K562 (cell line): ENCODE measurements around the gene IRF2BP2. TPM values are rescaled to one million over a fixed set of nuclear protein-coding genes. Genes with fewer than 3 reads are reported as not detected.

Source experiments
- CTCFL ChIP-seq: IDR thresholded peaks from 2 replicates; pipeline ENCODE4 v1.6.1; 2011; ENCODE audit warnings: borderline replicate concordance, low read depth, mild to moderate bottlenecking, moderate library complexity, low read length; ENCODE audit not compliant: insufficient read depth, poor library complexity, severe bottlenecking
- CUX1 ChIP-seq: fragments of 200-800 bp; sonication (Bioruptor generic); IDR thresholded peaks from 2 replicates; pipeline ENCODE4 v1.6.1; 2016; ENCODE audit warnings: missing genetic modification characterization, missing compliant biosample characterization
- HBP1 ChIP-seq: fragments of 450-650 bp; formaldehyde crosslinking; IDR thresholded peaks from 2 replicates; pipeline ENCODE4 v1.4.0; 2022; ENCODE audit warnings: missing genetic modification characterization
- HDAC1 ChIP-seq, 2 experiments: fragments of 450-650 bp; IDR thresholded peaks; 2 replicates each; pipeline ENCODE4 v1.6.1; 2016 to 2017; ENCODE audit warnings: inconsistent platforms in 1 of 2, mild to moderate bottlenecking in 1 of 2, moderate library complexity in 1 of 2
- MXI1 ChIP-seq: IDR thresholded peaks from 2 replicates; pipeline ENCODE4 v1.6.1; 2011; ENCODE audit warnings: low read depth, mild to moderate bottlenecking, improper control_type of control experiment, low read length
- NBN ChIP-seq: fragments of 450-650 bp; IDR thresholded peaks from 2 replicates; pipeline ENCODE4 v1.6.1; 2016; ENCODE audit warnings: low read depth, mild to moderate bottlenecking
- RFX5 ChIP-seq: IDR thresholded peaks from 2 replicates; pipeline ENCODE4 v1.6.1; 2011; ENCODE audit warnings: low read depth, mild to moderate bottlenecking, improper control_type of control experiment, low read length
- RHOXF2B ChIP-seq: fragments of 250-450 bp; sonication (Bioruptor Pico); conservative IDR thresholded peaks from 2 replicates; pipeline ENCODE4 v1.5.1; 2021
- SREBF2 ChIP-seq: sonication (generic); formaldehyde crosslinking; IDR thresholded peaks from 2 replicates; pipeline ENCODE4 v1.4.0; 2020; ENCODE audit warnings: mild to moderate bottlenecking, missing genetic modification reagents
- ZNF197 ChIP-seq: fragments of 200-800 bp; sonication (Bioruptor generic); IDR thresholded peaks from 2 replicates; pipeline ENCODE4 v1.6.1; 2016; ENCODE audit warnings: low read depth, missing genetic modification characterization, missing compliant biosample characterization
- polyA plus RNA-seq, 8 experiments: library from polyadenylated mRNA; depleted of rRNA in 4 of 8; stranded (reverse) in 5 of 8; unstranded in 3 of 8; fragments of >200 nt; fragmentation: Nextera tagmentation in 2 of 8; fragmentation: Illumina TruSeq in 1 of 8; extraction: Ambion mirVana in 2 of 8; extraction: Trizol in 1 of 8; gene quantifications; 2 replicates each; pipeline versions ENCODE4 v1.2.1 to v1.2.3, GENCODE V29; 2011 to 2014; ENCODE audit warnings: inconsistent platforms in 1 of 8, missing spikeins in 1 of 8
- total RNA-seq, 7 experiments: library from RNA; depleted of rRNA in 6 of 7; stranded (reverse); fragments of >200 nt in 6 of 7; fragmentation: Illumina TruSeq in 2 of 7; extraction: Trizol in 2 of 7; gene quantifications; 2 replicates each; pipeline versions ENCODE4 v1.2.1 to v1.2.3, GENCODE V29; 2011 to 2021; ENCODE audit warnings: low replicate concordance in 1 of 7
- TF ChIP-seq, protein P1 (sequence below): fragments of 450-650 bp; IDR thresholded peaks from 2 replicates; pipeline ENCODE4 v1.6.1; 2017; ENCODE audit warnings: antibody characterized with exemption
- TF ChIP-seq, protein P2 (sequence below): sonication (generic); formaldehyde crosslinking; IDR thresholded peaks from 2 replicates; pipeline ENCODE4 v1.8.1; 2023; ENCODE audit warnings: mild to moderate bottlenecking, missing genetic modification reagents

Gene IRF2BP2
- total and polyA plus RNA-seq, 9 of the 15 experiments (the other 6 are each of a cell fraction or from before 2014, with no cell fraction given): 7.7 to 68.6 (median 22.1) TPM

GRCh38 chr1:234599617-234600417 lies 10.2 kb downstream of the IRF2BP2 start (continued):
- TF ChIP-seq MXI1 (0 out of 2 replicates have a peak, but pooled peaks have one; percentile 16), ZNF197 (0 out of 2 replicates have a peak, but pooled peaks have one; percentile 57), RHOXF2B (CRISPR knock-in tag) (0 out of 2 replicates have a peak, but pooled peaks have one; percentile 26), CUX1 (CRISPR knock-in tag) (peak; percentile 76), HDAC1 (IDR thresholded peaks at IDR 0.05) (peak in 1 of 2 experiments; percentile 75; a peak in 2 of 4 replicates), RFX5 (no peak), NBN (peak; percentile 68; the same call in 1 of the 2 replicates), HBP1 (no peak), CTCFL (no peak), SREBF2 (no peak)
- TF ChIP-seq, protein P1, sequence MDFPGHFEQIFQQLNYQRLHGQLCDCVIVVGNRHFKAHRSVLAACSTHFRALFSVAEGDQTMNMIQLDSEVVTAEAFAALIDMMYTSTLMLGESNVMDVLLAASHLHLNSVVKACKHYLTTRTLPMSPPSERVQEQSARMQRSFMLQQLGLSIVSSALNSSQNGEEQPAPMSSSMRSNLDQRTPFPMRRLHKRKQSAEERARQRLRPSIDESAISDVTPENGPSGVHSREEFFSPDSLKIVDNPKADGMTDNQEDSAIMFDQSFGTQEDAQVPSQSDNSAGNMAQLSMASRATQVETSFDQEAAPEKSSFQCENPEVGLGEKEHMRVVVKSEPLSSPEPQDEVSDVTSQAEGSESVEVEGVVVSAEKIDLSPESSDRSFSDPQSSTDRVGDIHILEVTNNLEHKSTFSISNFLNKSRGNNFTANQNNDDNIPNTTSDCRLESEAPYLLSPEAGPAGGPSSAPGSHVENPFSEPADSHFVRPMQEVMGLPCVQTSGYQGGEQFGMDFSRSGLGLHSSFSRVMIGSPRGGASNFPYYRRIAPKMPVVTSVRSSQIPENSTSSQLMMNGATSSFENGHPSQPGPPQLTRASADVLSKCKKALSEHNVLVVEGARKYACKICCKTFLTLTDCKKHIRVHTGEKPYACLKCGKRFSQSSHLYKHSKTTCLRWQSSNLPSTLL: no peak
- TF ChIP-seq, protein P2, sequence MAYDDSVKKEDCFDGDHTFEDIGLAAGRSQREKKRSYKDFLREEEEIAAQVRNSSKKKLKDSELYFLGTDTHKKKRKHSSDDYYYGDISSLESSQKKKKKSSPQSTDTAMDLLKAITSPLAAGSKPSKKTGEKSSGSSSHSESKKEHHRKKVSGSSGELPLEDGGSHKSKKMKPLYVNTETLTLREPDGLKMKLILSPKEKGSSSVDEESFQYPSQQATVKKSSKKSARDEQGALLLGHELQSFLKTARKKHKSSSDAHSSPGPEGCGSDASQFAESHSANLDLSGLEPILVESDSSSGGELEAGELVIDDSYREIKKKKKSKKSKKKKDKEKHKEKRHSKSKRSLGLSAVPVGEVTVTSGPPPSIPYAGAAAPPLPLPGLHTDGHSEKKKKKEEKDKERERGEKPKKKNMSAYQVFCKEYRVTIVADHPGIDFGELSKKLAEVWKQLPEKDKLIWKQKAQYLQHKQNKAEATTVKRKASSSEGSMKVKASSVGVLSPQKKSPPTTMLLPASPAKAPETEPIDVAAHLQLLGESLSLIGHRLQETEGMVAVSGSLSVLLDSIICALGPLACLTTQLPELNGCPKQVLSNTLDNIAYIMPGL (CRISPR knock-in tag): peak; percentile 2; the same call in 1 of the 2 replicates
